Right kidney (tissue), 1 donor: ENCODE results near the gene SIDT2.
A peak's percentile ranks its signal among the peaks of the same experiment; 100 is the strongest.
"Not testable (repeated sequence)": the region's sequence is repeated elsewhere in the genome, so short reads cannot be mapped to it uniquely, and the experiment has no call there.

Experiments
- DNase-seq: peaks from one replicate; pipeline ENCODE4 v3.0.0-alpha.2; 2016

The SIDT2 gene

DNA sequence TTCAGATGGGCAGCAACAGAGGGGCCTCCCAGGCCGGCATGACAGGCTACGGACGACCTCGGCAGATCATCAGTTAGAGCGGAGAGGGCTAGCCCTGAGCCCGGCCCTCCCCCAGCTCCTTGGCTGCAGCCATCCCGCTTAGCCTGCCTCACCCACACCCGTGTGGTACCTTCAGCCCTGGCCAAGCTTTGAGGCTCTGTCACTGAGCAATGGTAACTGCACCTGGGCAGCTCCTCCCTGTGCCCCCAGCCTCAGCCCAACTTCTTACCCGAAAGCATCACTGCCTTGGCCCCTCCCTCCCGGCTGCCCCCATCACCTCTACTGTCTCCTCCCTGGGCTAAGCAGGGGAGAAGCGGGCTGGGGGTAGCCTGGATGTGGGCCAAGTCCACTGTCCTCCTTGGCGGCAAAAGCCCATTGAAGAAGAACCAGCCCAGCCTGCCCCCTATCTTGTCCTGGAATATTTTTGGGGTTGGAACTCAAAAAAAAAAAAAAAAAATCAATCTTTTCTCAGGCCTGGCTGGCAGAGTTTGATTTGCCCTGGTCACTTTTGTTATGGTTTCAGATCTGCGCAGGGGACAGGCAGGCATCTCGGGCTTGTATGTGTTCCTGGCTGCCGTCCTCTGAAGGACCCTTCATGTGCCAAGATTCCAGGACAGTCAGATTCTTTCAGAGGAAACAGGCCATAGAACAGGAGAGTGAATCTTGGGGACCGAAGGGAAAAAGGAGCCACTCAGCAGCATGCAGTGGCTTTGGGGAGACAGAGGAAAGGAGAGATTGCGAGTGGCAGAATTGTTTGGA, 25.9 kb downstream of the SIDT2 start:
- DNase-seq = no peak

GRCh38 chr11:117205211-117205818, 26.8 kb downstream of the SIDT2 start:
- no peak for DNase-seq

GRCh38 chr11:117206111-117206510, 27.6 kb downstream of the SIDT2 start:
- not testable (repeated sequence) for DNase-seq

DNA sequence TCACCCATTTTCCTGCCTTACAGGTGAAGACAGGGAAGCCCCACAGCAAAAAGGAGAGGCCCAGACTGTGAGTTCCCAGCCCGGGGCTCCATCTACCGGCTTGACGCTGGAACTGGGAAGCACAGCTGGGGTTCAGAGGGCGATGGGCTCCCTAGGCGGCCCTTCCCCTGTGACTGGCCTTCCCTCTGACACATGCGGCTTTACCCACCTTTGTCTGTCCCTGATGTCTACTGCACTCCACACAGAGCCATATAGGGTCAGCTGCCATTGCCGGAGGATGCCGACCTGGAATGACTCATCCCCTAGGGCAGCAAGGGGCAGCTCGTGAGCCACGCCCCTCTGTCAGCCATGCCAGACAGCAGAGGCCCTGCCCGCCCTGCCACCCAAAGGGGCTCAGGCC, 28.3 kb downstream of the SIDT2 start:
- not testable (repeated sequence) for DNase-seq

GRCh38 chr11:117207481-117207880, 28.9 kb downstream of the SIDT2 start:
- DNase-seq = not testable (repeated sequence)

DNA sequence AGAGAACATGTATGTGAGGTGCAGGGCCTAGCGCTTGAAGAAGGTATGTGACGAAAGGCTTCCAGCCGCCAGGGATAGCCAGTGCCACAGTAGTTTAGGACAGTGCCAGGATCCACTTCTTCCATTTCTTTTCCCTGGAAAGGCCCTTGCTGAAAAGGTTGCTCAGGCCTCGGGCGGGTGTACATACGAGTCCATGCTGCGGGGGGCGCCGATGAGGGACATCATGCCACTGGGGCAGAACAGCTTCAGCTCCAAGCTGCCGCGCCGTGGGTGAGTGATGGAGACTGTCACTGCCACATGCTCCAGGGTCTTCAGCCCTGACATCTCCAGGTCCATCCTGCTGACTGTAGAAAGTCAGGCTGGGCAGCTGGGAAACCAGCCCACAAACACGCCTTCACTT, 30.2 kb downstream of the SIDT2 start:
- not testable (repeated sequence) for DNase-seq

DNA sequence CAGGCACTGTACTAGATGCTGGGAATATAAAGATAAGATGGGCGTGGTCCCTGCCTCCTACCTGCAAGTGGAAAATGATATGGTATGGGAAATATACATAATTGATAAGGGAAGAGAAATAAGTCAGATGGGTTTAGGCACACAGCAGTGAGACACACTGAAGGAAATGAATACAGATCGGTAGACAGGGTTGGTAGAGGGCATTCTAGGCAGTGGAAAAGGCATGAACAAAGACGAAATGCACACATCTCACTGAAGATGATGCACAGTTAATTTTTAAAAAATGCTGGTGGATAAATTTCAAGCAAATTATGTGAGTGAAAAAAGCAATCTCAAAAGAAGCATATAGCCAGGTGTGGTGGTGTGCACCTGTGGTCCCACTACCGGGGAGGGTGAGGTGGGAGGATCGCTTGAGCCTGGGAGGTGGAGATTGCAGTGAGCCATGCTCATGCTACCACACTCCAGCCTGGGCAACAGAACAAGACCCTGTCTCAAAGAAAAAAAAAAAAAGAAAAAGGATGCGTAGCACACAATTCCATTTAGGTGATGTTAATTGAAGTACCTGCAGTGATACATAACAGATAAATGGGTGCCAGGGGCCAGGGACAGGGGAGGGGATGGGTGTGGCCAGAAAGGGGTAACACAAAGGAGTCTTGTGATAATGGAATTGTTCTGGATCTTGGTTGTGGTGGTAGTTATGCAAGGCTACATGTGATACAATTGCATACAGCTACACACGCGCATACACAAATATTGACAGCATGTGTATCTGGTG, 31.0 kb downstream of the SIDT2 start:
- not testable (repeated sequence) for DNase-seq

DNA sequence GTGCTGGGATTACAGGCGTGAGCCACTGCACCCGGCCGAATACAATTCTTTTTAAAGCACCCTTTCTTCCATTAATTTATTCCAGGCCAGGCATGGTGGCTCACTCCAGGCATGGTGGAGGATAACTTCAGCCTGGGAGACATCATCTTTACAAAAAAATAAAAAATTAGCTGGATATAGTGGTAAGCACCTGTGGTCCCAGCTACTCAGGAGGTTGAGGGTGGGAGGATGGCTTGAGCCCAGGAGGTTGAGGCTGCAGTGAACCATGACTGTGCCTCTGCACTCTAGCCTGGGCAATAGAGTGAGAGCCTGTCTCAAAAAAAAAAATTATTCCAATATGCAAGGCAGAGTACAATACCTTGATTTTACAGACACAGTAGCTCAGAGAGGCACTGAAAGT, 32.1 kb downstream of the SIDT2 start:
- no peak for DNase-seq

DNA sequence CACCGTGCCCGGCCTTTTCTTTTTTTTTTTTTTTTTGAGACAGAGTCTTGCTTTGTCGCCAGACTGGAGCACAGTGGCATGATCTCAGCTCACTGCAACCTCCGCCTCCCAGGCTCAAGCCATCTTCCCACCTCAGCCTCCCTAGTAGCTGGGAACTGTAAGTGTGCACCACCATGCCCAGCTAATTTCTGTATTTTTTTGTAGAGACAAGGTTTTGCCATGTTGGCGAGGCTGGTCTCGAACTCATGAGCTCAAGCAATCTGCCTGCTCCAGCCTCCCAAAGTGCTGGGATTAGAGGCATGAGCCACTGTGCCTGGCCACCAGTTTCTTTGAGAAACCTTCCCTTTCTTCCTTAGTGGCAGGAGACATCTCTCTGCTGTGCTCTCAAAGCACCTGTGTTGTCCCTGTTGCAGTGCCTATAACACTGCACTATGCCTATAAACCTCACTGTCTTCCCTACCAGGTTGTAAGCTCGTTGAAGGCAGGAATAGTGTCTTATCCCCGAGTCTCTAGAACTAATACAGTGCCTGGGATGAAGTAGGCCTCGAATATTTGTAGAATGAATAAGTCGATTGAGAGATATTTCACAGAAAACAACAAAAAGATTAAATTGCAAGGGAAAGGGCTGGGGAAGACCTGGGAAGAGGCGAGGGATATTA, 34.3 kb downstream of the SIDT2 start:
- DNase-seq = no peak

DNA sequence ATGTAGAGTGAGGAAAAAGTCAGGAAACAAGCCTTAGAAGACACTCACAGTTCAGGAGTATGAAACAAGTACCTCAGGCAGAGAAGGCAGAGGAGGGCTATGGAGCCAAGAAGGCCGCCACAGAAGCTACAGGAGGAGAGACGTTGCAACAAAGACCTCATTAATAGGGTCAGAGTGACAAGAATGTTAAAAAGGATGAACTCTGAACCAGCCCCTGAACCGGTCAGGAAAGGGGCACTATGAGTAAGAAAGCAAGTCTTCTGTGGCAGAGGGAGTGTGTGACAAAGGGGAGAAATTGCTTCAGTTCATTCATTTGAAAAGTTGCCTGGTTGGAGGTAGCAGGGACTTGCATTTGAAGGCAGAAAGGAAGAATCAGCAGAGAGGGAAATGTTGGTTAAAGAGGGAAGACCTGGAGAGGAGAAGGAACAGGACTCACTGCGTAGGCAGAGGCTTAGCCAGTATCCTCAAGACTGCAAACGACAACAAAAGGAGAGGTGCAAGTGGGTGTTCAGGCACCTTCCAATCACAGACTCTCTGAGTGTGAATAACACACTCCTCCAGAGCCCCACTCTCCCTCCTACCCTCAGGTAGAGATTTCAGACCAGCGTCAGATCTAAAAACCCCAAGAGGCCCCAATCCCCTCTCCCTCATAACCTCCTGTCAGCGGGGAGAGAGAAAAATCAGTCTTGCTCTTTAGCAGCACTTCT, 36.0 kb downstream of the SIDT2 start:
- DNase-seq = no peak

DNA sequence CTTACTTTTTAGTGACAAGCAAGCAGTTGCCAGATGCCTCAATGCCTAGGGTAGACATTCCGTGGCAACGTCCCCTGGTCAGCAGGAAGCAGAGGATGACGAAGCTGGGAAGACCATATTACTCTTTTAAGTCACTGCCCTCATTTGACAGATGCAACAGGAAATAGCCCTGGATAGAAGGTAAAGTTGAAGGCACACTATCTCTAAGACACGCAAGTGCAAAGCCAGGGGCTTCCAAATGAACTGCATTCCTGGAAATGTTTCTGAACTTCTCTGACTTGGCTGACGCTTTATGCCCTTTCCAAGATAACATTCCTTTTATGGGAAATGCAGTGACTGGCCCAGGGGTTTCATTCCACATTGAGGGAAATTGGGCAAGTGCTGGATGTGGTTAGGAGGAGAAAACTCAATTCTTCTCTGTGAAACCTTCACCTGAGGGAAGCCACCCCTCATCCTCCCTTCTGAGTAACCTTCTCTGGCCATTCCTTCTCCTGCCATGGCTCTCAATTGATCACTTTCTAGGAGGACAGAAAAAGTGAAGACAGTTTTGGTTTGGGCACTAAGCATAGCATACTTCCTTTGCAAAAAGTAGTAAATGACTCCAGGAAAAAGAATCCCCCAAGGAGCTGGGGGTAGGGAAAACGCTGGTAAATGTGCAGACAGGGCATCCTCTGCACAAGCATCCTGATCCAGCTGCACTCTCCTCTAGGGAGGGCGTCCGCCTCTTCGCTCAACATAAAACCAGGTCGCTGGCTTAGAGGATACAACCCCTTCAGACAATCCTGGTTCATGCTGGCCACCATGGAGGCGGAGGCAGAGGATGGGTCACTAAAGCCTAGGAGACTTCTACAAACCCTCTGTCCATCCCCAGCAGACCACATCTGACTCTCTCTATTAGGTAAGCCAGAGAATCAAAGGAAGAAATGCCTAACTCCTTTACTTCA, 38.9 kb downstream of the SIDT2 start:
- DNase-seq = no peak

GRCh38 chr11:117218133-117218915, 39.8 kb downstream of the SIDT2 start:
- peak; percentile 36 for DNase-seq

DNA sequence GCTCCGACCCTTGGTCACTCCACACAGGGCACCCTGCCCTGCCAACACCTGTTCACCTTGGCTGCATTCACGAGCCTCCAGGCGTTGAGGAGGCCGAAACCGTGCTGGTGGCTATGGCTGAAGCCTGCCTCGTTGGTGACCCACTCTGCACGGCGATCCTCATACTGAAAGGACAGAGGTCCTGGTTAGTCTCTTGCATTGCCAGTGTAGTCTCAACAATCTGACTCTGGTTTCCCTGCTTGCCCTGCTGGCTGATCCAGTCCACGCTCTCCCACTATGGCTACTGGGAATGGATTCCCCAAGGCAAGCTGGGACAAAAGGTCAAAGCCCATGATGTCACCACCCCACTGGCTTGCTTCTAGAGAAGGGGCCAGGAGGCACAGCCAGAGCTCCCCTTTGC, 40.5 kb downstream of the SIDT2 start:
- DNase-seq = no peak

DNA sequence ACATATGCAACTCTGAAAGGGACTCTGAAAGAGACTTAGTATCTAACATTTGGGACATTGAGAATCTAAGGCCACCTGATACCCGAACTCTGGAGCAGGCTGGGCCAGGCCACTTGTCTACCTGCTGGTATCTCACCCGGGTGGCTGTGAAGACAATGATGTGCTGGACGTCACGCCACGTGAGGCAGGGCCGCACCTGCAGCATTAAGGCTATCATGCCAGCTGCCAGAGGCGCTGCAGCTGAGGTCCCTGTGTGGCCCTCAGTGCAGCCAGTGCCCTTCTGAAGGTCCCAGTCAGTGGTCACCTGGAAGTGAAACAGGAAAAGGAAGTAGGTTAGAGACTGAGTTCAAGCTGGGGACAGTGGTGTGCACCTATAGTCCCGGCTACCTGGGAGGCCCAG, 40.9 kb downstream of the SIDT2 start:
- no peak for DNase-seq

DNA sequence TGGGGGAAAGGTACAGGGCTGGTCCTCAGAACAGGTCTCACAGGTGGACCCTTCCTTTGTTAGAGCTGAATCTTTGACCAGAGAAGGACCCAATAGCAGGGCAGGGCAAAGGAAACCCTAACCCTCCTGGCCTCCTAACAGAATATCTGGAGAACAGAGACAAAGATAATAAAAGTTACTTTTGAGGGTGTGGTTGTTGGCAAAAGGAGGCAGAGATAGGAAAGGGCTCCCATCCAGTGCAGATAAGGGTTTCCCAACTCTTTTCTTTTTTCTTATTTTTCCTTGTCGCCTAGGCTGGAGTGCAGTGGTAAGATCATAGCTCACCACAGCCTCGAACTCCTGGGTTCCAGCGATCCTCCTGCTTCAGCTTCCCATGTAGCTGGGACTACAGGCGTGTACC, 41.5 kb downstream of the SIDT2 start:
- no peak for DNase-seq

GRCh38 chr11:117220568-117220967, 42.0 kb downstream of the SIDT2 start:
- DNase-seq = no peak

DNA sequence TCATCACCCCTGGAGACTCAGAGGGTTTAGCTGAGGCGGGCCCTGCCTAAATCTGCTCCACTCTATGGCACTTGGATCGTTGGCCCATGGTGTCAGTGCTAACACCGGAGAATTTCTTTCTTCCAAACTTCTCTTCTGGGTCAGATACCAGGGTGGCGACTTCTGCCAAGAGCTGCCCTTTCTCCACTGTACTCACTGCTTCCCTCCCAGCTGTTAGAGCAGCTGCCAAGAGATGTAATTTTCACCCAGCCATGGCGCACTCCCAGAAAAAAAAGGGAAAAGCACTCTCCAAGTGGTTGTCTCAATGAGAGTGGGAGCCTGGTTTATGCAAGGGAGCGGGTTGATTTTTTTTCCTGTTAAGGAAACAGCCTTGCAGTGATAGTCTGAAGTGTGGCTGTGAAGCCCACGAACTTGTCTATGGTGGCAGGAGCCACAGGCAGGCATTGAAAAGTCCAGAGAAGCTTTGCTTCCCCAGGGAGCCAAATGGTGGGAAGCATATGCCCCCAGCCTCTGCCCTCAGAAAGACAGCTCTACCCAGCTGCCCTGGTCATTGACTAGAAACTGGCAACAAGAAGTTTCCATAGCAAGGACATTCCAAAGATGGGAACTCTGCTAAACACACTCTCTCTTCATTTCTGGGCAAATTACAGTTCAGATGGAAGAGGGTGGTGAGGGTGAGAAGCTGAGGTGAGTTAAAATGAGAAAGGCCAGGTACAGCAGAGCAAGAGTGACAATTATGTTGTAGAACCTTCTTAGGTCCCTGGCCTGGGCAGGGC, 42.6 kb downstream of the SIDT2 start:
- DNase-seq = no peak

- peak; percentile 36 for DNase-seq
These were observed 43.4 kb downstream of the SIDT2 start for GRCh38 chr11:117221775-117222517.
